GM21737 (cell line): ENCODE data around the gene GCDH.
A peak's percentile ranks its signal among the peaks of the same experiment; 100 is the strongest.
"Not testable (repeated sequence)": the region's sequence is repeated elsewhere in the genome, so short reads cannot be mapped to it uniquely, and the experiment has no call there.

Source experiments
- ATAC-seq: cut with Tn5 transposase; IDR thresholded peaks from one replicate; pipeline ENCODE4 v1.9.1; 2021; ENCODE audit warnings: mild to moderate bottlenecking, moderate library complexity; ENCODE audit not compliant: unreplicated experiment

The GCDH gene

GRCh38 chr19:12872255-12872654 is 18.7 kb upstream of the GCDH start:
- no peak for ATAC-seq

GRCh38 chr19:12872941-12873890 is 17.7 kb upstream of the GCDH start:
- no peak for ATAC-seq

- no peak for ATAC-seq
Observed at GRCh38 chr19:12873891-12874745, 16.8 kb upstream of the GCDH start.

GRCh38 chr19:12875086-12875485 is 15.9 kb upstream of the GCDH start:
- no peak for ATAC-seq

GRCh38 chr19:12880551-12881171 is 10.3 kb upstream of the GCDH start:
- peak; percentile 18 for ATAC-seq

- peak; percentile 77 for ATAC-seq
Observed at GRCh38 chr19:12881172-12881808, 9.7 kb upstream of the GCDH start, which contains the start of gene DNASE2. DNASE2 (minus strand) TSS chr19:12881449; CDS start chr19:12881375, 74 bp downstream.

GRCh38 chr19:12882589-12882988 is 8.4 kb upstream of the GCDH start:
- ATAC-seq: no peak

GRCh38 chr19:12884202-12884601 is 6.8 kb upstream of the GCDH start:
- no peak for ATAC-seq

- ATAC-seq: no peak
Observed at GRCh38 chr19:12884627-12884925, 6.4 kb upstream of the GCDH start.

- peak; percentile 39 for ATAC-seq
Observed at GRCh38 chr19:12884926-12885748, 5.8 kb upstream of the GCDH start.

- no peak for ATAC-seq
Observed at GRCh38 chr19:12885749-12886650, 5.0 kb upstream of the GCDH start.

- ATAC-seq: no peak
Observed at GRCh38 chr19:12886651-12886968, 4.3 kb upstream of the GCDH start.

GRCh38 chr19:12886969-12887747 is 3.8 kb upstream of the GCDH start, which contains the start of gene KLF1:
KLF1 (minus strand) TSS chr19:12887201; CDS start chr19:12887140, 61 bp downstream.
- no peak for ATAC-seq

- no peak for ATAC-seq
Observed at GRCh38 chr19:12888006-12888603, 2.9 kb upstream of the GCDH start.

- ATAC-seq: not testable (repeated sequence)
Observed at GRCh38 chr19:12890299-12890786, 617 bp upstream of the GCDH start.

- ATAC-seq: no peak
Observed at GRCh38 chr19:12891553-12892021, 627 bp downstream of the GCDH start.

GRCh38 chr19:12893582-12893981 is 2.6 kb downstream of the GCDH start:
- ATAC-seq: no peak

- ATAC-seq: no peak
Observed at GRCh38 chr19:12896460-12896859, 5.5 kb downstream of the GCDH start.
